Measurements from ENCODE around the gene CNKSR3.

- no peak for TF ChIP-seq CTCF (conservative IDR thresholded peaks at IDR 0.05)
- no peak for TF ChIP-seq ZFX (IDR thresholded peaks at IDR 0.05)
Measured at GRCh38 chr6:154543628-154544027, 33.1 kb upstream of the CNKSR3 start.

All from C4-2B (cell line).